WTC11 (cell line): ENCODE results near the gene OGDHL.

Experiments used
- CREB1 ChIP-seq: sonication (generic); formaldehyde crosslinking; IDR thresholded peaks from 2 replicates; pipeline ENCODE4 v1.8.0; 2023; ENCODE audit warnings: mild to moderate bottlenecking, missing genetic modification reagents
- CREM ChIP-seq: sonication (generic); formaldehyde crosslinking; IDR thresholded peaks from 2 replicates; pipeline ENCODE4 v1.8.1; 2022; ENCODE audit warnings: mild to moderate bottlenecking, missing genetic modification reagents, moderate library complexity
- CTCF ChIP-seq: fragments of 200-600 bp; IDR thresholded peaks from 2 replicates; pipeline ENCODE4 v1.8.0; 2022; ENCODE audit warnings: antibody characterized with exemption
- E2F4 ChIP-seq: sonication (generic); formaldehyde crosslinking; IDR thresholded peaks from 2 replicates; pipeline ENCODE4 v1.8.1; 2022; ENCODE audit warnings: low read depth, mild to moderate bottlenecking, moderate library complexity, missing genetic modification reagents, borderline replicate concordance
- FOXP1 ChIP-seq: sonication (generic); formaldehyde crosslinking; IDR thresholded peaks from 2 replicates; pipeline ENCODE4 v1.8.0; 2022; ENCODE audit warnings: missing genetic modification reagents, mild to moderate bottlenecking, moderate library complexity, borderline replicate concordance
- NR1H2 ChIP-seq: sonication (generic); formaldehyde crosslinking; IDR thresholded peaks from 2 replicates; pipeline ENCODE4 v1.9.0; 2021; ENCODE audit warnings: mild to moderate bottlenecking, moderate library complexity, missing genetic modification reagents
- NR3C1 ChIP-seq: sonication (generic); formaldehyde crosslinking; conservative IDR thresholded peaks from 2 replicates; pipeline ENCODE4 v1.8.1; 2023; ENCODE audit warnings: low read depth, mild to moderate bottlenecking, missing genetic modification reagents
- SMAD4 ChIP-seq: sonication (generic); formaldehyde crosslinking; IDR thresholded peaks from 2 replicates; pipeline ENCODE4 v1.8.0; 2022; ENCODE audit warnings: mild to moderate bottlenecking, missing genetic modification reagents
- SP1 ChIP-seq: sonication (generic); formaldehyde crosslinking; conservative IDR thresholded peaks from 2 replicates; pipeline ENCODE4 v1.8.1; 2022; ENCODE audit warnings: missing genetic modification reagents
- ZNF317 ChIP-seq: sonication (generic); formaldehyde crosslinking; IDR thresholded peaks from 2 replicates; pipeline ENCODE4 v1.8.1; 2023; ENCODE audit warnings: low read depth, mild to moderate bottlenecking, moderate library complexity, missing genetic modification reagents, borderline replicate concordance
- ZNF671 ChIP-seq: fragments of 250-450 bp; sonication (Bioruptor Pico); IDR thresholded peaks from 2 replicates; pipeline ENCODE4 v1.8.0; 2021; ENCODE audit warnings: mild to moderate bottlenecking
- TF ChIP-seq, protein P1 (sequence below): sonication (generic); formaldehyde crosslinking; IDR thresholded peaks from 2 replicates; pipeline ENCODE4 v1.8.1; 2022; ENCODE audit warnings: low read depth, missing genetic modification reagents, borderline replicate concordance
- TF ChIP-seq, protein P2 (sequence below): sonication (generic); formaldehyde crosslinking; IDR thresholded peaks from 2 replicates; pipeline ENCODE4 v1.8.1; 2023; ENCODE audit warnings: mild to moderate bottlenecking, missing genetic modification reagents, moderate library complexity

GRCh38 chr10:49766484-49766883, 4.4 kb upstream of the OGDHL start:
- TF ChIP-seq E2F4, result no peak
- TF ChIP-seq CTCF, result no peak
- TF ChIP-seq ZNF671 (CRISPR knock-in tag), result no peak
- TF ChIP-seq CREB1 (CRISPR knock-in tag), result no peak
- TF ChIP-seq NR1H2 (CRISPR knock-in tag), result no peak
- TF ChIP-seq SP1 (CRISPR knock-in tag), result no peak
- no peak for TF ChIP-seq SMAD4 (CRISPR knock-in tag)
- no peak for TF ChIP-seq FOXP1 (CRISPR knock-in tag)
- no peak for TF ChIP-seq CREM (CRISPR knock-in tag)
- TF ChIP-seq NR3C1, result no peak
- TF ChIP-seq, protein P1, sequence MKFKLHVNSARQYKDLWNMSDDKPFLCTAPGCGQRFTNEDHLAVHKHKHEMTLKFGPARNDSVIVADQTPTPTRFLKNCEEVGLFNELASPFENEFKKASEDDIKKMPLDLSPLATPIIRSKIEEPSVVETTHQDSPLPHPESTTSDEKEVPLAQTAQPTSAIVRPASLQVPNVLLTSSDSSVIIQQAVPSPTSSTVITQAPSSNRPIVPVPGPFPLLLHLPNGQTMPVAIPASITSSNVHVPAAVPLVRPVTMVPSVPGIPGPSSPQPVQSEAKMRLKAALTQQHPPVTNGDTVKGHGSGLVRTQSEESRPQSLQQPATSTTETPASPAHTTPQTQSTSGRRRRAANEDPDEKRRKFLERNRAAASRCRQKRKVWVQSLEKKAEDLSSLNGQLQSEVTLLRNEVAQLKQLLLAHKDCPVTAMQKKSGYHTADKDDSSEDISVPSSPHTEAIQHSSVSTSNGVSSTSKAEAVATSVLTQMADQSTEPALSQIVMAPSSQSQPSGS (CRISPR knock-in tag), result no peak
- no peak for TF ChIP-seq ZNF317 (CRISPR knock-in tag)
- TF ChIP-seq, protein P2, sequence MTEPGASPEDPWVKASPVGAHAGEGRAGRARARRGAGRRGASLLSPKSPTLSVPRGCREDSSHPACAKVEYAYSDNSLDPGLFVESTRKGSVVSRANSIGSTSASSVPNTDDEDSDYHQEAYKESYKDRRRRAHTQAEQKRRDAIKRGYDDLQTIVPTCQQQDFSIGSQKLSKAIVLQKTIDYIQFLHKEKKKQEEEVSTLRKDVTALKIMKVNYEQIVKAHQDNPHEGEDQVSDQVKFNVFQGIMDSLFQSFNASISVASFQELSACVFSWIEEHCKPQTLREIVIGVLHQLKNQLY (CRISPR knock-in tag), result no peak
